HepG2 (cell line): Measurements from ENCODE around the gene ABCC8. TPM values are rescaled to one million over a fixed set of nuclear protein-coding genes. Genes with fewer than 3 reads are reported as not detected.

Experiments used
- ATAC-seq: fragments of 200-7000 bp; cut with Tn5 transposase; 3 replicates; pipeline ENCODE4 v1.9.1; 2020; ENCODE audit warnings: mild to moderate bottlenecking, moderate library complexity
- BruUV-seq: library from RNA; stranded (reverse); fragments of 400-500 nt; replicated peaks from 2 replicates; lab custom pipeline; 2021; lab: Mats Ljungman, UMichigan
- CTCF ChIA-PET: fragments of 300-600 bp; formaldehyde crosslinking; extraction: SDS; loops from one replicate; lab custom pipeline; 2021; ENCODE audit warnings: low total read pairs, inconsistent platforms, low intra/inter-chr PET ratio; lab: Yijun Ruan, JAX
- POLR2A ChIA-PET: fragments of 350-600 bp; sonication (Branson Sonifier 250); formaldehyde crosslinking; loops from one replicate; lab custom pipeline; 2020; ENCODE audit warnings: antibody characterized with exemption, inconsistent platforms; lab: Yijun Ruan, JAX
- DNase-seq: peaks from one replicate; pipeline ENCODE4 v3.0.0-alpha.2; 2015; ENCODE audit warnings: low spot score
- FAIRE-seq: peaks from 3 replicates; lab custom pipeline; 2011; peaks lifted over from hg19 to GRCh38; lab: Jason Lieb, UNC
- H2AFZ ChIP-seq: one replicate; pipeline ENCODE4 v1.6.1; 2011; ENCODE audit warnings: low read length, inconsistent platforms
- H3K27ac ChIP-seq: fragments of 300-600 bp; 3 replicates; pipeline ENCODE4 v1.8.0; 2011; ENCODE audit warnings: mixed run types, mild to moderate bottlenecking, mixed read lengths, low read length, inconsistent platforms; ENCODE audit not compliant: insufficient read depth; ENCODE audit errors: extremely low read length
- H3K27me3 ChIP-seq, 2 experiments: fragments of 200-600 bp in 1 of 2; 2 replicates in 1 of 2; 3 replicates in 1 of 2; pipeline versions ENCODE4 v1.6.0 to v1.8.0; 2011; ENCODE audit warnings: low read length in 2 of 2, mild to moderate bottlenecking in 2 of 2, moderate library complexity in 2 of 2, inconsistent platforms in 1 of 2; ENCODE audit not compliant: insufficient read depth in 2 of 2, control insufficient read depth in 1 of 2
- H3K36me3 ChIP-seq, 2 experiments: fragments of 200-600 bp in 1 of 2; replicated peaks in 1 of 2; 2 replicates in 1 of 2; 3 replicates in 1 of 2; pipeline versions ENCODE4 v1.5.1 to v1.8.0; 2011; ENCODE audit warnings: low read length in 2 of 2, inconsistent platforms in 1 of 2; ENCODE audit not compliant: insufficient read depth in 2 of 2, control insufficient read depth in 1 of 2
- H3K4me1 ChIP-seq: 2 replicates; pipeline ENCODE4 v1.5.1; 2012; ENCODE audit warnings: low read length, inconsistent platforms; ENCODE audit not compliant: insufficient read depth
- H3K4me2 ChIP-seq: 2 replicates; pipeline ENCODE4 v1.6.0; 2011; ENCODE audit warnings: low read depth, low read length, inconsistent platforms
- H3K4me3 ChIP-seq, 3 experiments: fragments of 200-600 bp in 1 of 3; sonication (generic), shearing (Covaris generic) in 1 of 3; replicated peaks in 1 of 3; 2 replicates each; pipeline ENCODE4 v1.5.1; 2011 to 2016; ENCODE audit warnings: low read length in 3 of 3, inconsistent platforms in 2 of 3, low read depth in 2 of 3, mild to moderate bottlenecking in 2 of 3, control low read depth in 1 of 3, mixed read lengths in 1 of 3; ENCODE audit not compliant: insufficient read depth in 1 of 3
- H3K79me2 ChIP-seq: one replicate; pipeline ENCODE4 v1.6.1; 2011; ENCODE audit warnings: low read length, inconsistent platforms; ENCODE audit not compliant: insufficient read depth
- H3K9ac ChIP-seq: 2 replicates; pipeline ENCODE4 v1.6.0; 2011; ENCODE audit warnings: mild to moderate bottlenecking, low read depth, low read length, inconsistent platforms; ENCODE audit not compliant: insufficient read depth
- H3K9me3 ChIP-seq: 2 replicates; pipeline ENCODE4 v1.5.1; 2012; ENCODE audit warnings: mild to moderate bottlenecking, low read length
- H4K20me1 ChIP-seq: 2 replicates; pipeline ENCODE4 v1.6.0; 2011; ENCODE audit warnings: inconsistent platforms, mild to moderate bottlenecking, low read length, moderate library complexity; ENCODE audit not compliant: insufficient read depth
- AHR ChIP-seq: IDR thresholded peaks from 2 replicates; pipeline ENCODE4 v1.6.1; 2018; ENCODE audit warnings: missing genetic modification reagents, missing compliant biosample characterization
- CBX2 ChIP-seq, 2 experiments: fragments of 200-600 bp in 1 of 2; sonication (generic); formaldehyde crosslinking in 1 of 2; IDR thresholded peaks; 2 replicates each; pipeline versions ENCODE4 v1.7.0 to v1.8.1; 2018 to 2022; ENCODE audit warnings: low read depth in 2 of 2, low read length in 1 of 2, mild to moderate bottlenecking in 1 of 2, missing genetic modification reagents in 1 of 2
- MAFF ChIP-seq: IDR thresholded peaks from 2 replicates; pipeline ENCODE4 v1.6.1; 2011; ENCODE audit warnings: low read depth, low read length, improper control_type of control experiment
- MAFK ChIP-seq, 2 experiments: IDR thresholded peaks in 1 of 2; conservative IDR thresholded peaks in 1 of 2; 2 replicates each; pipeline ENCODE4 v1.6.1; 2011; ENCODE audit warnings: improper control_type of control experiment in 2 of 2, low read length in 2 of 2
- PREB ChIP-seq: sonication (generic); formaldehyde crosslinking; IDR thresholded peaks from 2 replicates; pipeline ENCODE4 v1.4.0; 2020; ENCODE audit warnings: missing genetic modification reagents
- TAF15 ChIP-seq: fragments of 200-400 bp; formaldehyde crosslinking; IDR thresholded peaks from one replicate; pipeline ENCODE4 v1.6.1; 2018; ENCODE audit warnings: mild to moderate bottlenecking, low read depth, low read length; ENCODE audit not compliant: poor library complexity, severe bottlenecking
- ZNF280B ChIP-seq: sonication (generic); formaldehyde crosslinking; IDR thresholded peaks from 2 replicates; pipeline ENCODE4 v1.5.0; 2020; ENCODE audit warnings: missing genetic modification reagents, mild to moderate bottlenecking, borderline replicate concordance
- ZNF574 ChIP-seq: sonication (generic); formaldehyde crosslinking; IDR thresholded peaks from 2 replicates; pipeline ENCODE4 v1.4.0; 2020; ENCODE audit warnings: missing genetic modification reagents
- ZNF784 ChIP-seq: sonication (generic); formaldehyde crosslinking; IDR thresholded peaks from 2 replicates; pipeline ENCODE4 v1.5.1; 2020; ENCODE audit warnings: missing genetic modification reagents, mild to moderate bottlenecking, borderline replicate concordance
- WGBS: methylation state at CpG from one replicate; pipeline ENCODE4 v1.1.6; 2017; ENCODE audit warnings: low lambda C conversion rate; 5-methylcytosine and 5-hydroxymethylcytosine counted together
- in situ Hi-C: cut with HindIII; loops from 2 replicates; pipeline ENCODE4 v1.10.0; 2017; ENCODE audit warnings: low pct_unique_long_range_greater_than_20kb; ENCODE audit not compliant: extremely low pct_ligation_motif_present
- intact Hi-C: fragments of 100-400 bp; cut with micrococcal nuclease; formaldehyde crosslinking; loops from one replicate; pipeline ENCODE4 v1.10.0; 2022; ENCODE audit not compliant: unreplicated experiment
- polyA plus RNA-seq, 8 experiments: library from polyadenylated mRNA; depleted of rRNA in 3 of 8; stranded (reverse) in 7 of 8; unstranded in 1 of 8; fragments of >200 nt; fragmentation: Illumina TruSeq in 4 of 8; extraction: Trizol in 4 of 8; gene quantifications; 2 replicates each; pipeline versions ENCODE4 v1.2.1 to v1.2.3, GENCODE V29; 2011 to 2016; ENCODE audit warnings: low read depth in 4 of 8, missing spikeins in 1 of 8, mixed read lengths in 1 of 8; ENCODE audit not compliant: insufficient read depth in 1 of 8
- total RNA-seq, 5 experiments: library from RNA; depleted of rRNA; stranded (reverse); fragments of >200 nt; fragmentation: Illumina TruSeq; extraction: Trizol; gene quantifications; 2 replicates each; pipeline ENCODE4 v1.2.3, GENCODE V29; 2016; ENCODE audit warnings: low read depth in 1 of 5

The ABCC8 gene
- total and polyA plus RNA-seq, 2 of the 13 experiments (the other 11 are each of a cell fraction or from before 2014, with no cell fraction given), result not detected

GRCh38 chr11:17375547-17375946 lies 101.1 kb downstream of the ABCC8 start:
- H3K27me3 ChIP-seq, result no peaks in the 10 kb centered on the region
- H3K79me2 ChIP-seq, result no peaks in the 10 kb centered on the region
- FAIRE-seq (no peak), ATAC-seq (no peak), DNase-seq (no peak)
- H3K4me2 ChIP-seq, result no peak overlapping the region
- BruUV-seq, result no TSS peak
- H3K4me3 ChIP-seq, result no peak overlapping the region
- H3K27ac ChIP-seq, result no peak overlapping the region
- peaks cover 19% of the 10 kb centered on the region for H3K9me3 ChIP-seq
- POLR2A ChIA-PET, result no interaction called here
- H2AFZ ChIP-seq, result no peak overlapping the region
- H4K20me1 ChIP-seq, result no peaks in the 10 kb centered on the region
- in situ Hi-C loops (no loop called here), intact Hi-C loops (no loop called here)
- 78% methylated on average over 5 of the region's 5 CpGs for WGBS
- no peak for TF ChIP-seq ZNF784 (CRISPR knock-in tag)
- TF ChIP-seq MAFK (conservative IDR thresholded peaks at IDR 0.05 in 1 of 2, IDR thresholded peaks at IDR 0.05 in 1 of 2; ENCODE audit: low read length in 2 of 2), result peak; percentile 58 to 64
- no peak for TF ChIP-seq CBX2 (IDR thresholded peaks at IDR 0.05; ENCODE audit: low read depth, low read length)
- TF ChIP-seq CBX2 (CRISPR knock-in tag; IDR thresholded peaks at IDR 0.05; ENCODE audit: low read depth), result no peak
- TF ChIP-seq MAFF, result 0 out of 2 replicates have a peak, but pooled peaks have one; percentile 40
- no peaks in the 10 kb centered on the region for H3K4me1 ChIP-seq
- CTCF ChIA-PET, result no interaction called here
- peaks cover 43 to 84% of the 10 kb centered on the region in 2 experiments for H3K36me3 ChIP-seq
- no peak overlapping the region for H3K9ac ChIP-seq

- Histone ChIP-seq H3K27me3 (no peaks in the 10 kb centered on the region), H2AFZ (no peak overlapping the region), H3K36me3 (peaks cover 58 to 94% of the 10 kb centered on the region in 2 experiments), H3K79me2 (no peaks in the 10 kb centered on the region), H3K4me2 (no peak overlapping the region), H3K27ac (no peak overlapping the region), H3K9me3 (peaks cover 54% of the 10 kb centered on the region), H4K20me1 (no peaks in the 10 kb centered on the region), H3K9ac (no peak overlapping the region), H3K4me1 (no peaks in the 10 kb centered on the region), H3K4me3 (no peak overlapping the region)
- no peak for DNase-seq
- 100% methylated on average over 3 of the region's 3 CpGs for WGBS
- no peak for ATAC-seq
- no peak for FAIRE-seq
- in situ Hi-C loops, result no loop called here
- intact Hi-C loops, result no loop called here
- no TSS peak for BruUV-seq
- ChIA-PET POLR2A (no interaction called here), CTCF (no interaction called here)
- TF ChIP-seq ZNF280B (CRISPR knock-in tag) (peak; percentile 69; the same call in 1 of the 2 replicates), TAF15 (no peak), ZNF574 (CRISPR knock-in tag) (no peak), PREB (no peak), AHR (CRISPR knock-in tag) (no peak)
These were observed 105.0 kb downstream of the ABCC8 start for GRCh38 chr11:17371614-17372013.
